Suprapubic skin (tissue), 4 donors: ENCODE data around the gene RHCG.

Source experiments
- CTCF ChIP-seq, 2 donors: fragments of 200-600 bp in 1 of 2; fragments of 450-650 bp in 1 of 2; sonication (generic) in 1 of 2; IDR thresholded peaks; one replicate each; pipeline ENCODE4 v1.5.1; 2016 to 2019; ENCODE audit warnings: antibody characterized with exemption in 2 of 2, mild to moderate bottlenecking in 1 of 2, moderate library complexity in 1 of 2
- EP300 ChIP-seq: sonication (generic); formaldehyde crosslinking; IDR thresholded peaks from one replicate; pipeline ENCODE4 v1.6.1; 2017; ENCODE audit warnings: antibody characterized with exemption
- POLR2AphosphoS5 ChIP-seq, 3 donors: sonication (generic); formaldehyde crosslinking; IDR thresholded peaks; one replicate each; pipeline ENCODE4 v1.6.1; 2017; ENCODE audit warnings: antibody characterized with exemption in 3 of 3

- no peak for TF ChIP-seq EP300
- no peak for TF ChIP-seq CTCF (IDR thresholded peaks at IDR 0.05)
- no peak for TF ChIP-seq POLR2AphosphoS5 (IDR thresholded peaks at IDR 0.05)
Observed at GRCh38 chr15:89526601-89527441, 30.4 kb upstream of the RHCG start.
